ENCODE measurements around the gene SNCAIP. TPM values are rescaled to one million over a fixed set of nuclear protein-coding genes. Genes with fewer than 3 reads are reported as not detected.

Gene SNCAIP
- total and polyA plus RNA-seq, 12 donors, result 1.3 to 6.4 (median 2.7) TPM

GRCh38 chr5:122390154-122390553 lies 78.1 kb downstream of the SNCAIP start:
- Histone ChIP-seq H3K9me3 (replicated peaks in 1 of 3) (no peaks in the 10 kb centered on the region), H3K4me3 (no peak overlapping the region), H3K4me1 (replicated peaks in 1 of 2) (no peaks in the 10 kb centered on the region), H3K27me3 (peaks cover 3% of the 10 kb centered on the region), H3K27ac (no peak overlapping the region), H3K36me3 (replicated peaks in 1 of 2) (no peaks in the 10 kb centered on the region)
- no peak for TF ChIP-seq POLR2A (IDR thresholded peaks at IDR 0.05)
- TF ChIP-seq, protein P1, sequence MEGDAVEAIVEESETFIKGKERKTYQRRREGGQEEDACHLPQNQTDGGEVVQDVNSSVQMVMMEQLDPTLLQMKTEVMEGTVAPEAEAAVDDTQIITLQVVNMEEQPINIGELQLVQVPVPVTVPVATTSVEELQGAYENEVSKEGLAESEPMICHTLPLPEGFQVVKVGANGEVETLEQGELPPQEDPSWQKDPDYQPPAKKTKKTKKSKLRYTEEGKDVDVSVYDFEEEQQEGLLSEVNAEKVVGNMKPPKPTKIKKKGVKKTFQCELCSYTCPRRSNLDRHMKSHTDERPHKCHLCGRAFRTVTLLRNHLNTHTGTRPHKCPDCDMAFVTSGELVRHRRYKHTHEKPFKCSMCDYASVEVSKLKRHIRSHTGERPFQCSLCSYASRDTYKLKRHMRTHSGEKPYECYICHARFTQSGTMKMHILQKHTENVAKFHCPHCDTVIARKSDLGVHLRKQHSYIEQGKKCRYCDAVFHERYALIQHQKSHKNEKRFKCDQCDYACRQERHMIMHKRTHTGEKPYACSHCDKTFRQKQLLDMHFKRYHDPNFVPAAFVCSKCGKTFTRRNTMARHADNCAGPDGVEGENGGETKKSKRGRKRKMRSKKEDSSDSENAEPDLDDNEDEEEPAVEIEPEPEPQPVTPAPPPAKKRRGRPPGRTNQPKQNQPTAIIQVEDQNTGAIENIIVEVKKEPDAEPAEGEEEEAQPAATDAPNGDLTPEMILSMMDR (IDR thresholded peaks at IDR 0.05), result no peak
- intact Hi-C loops (cut with DNase I), result no loop called here
- no peak for DNase-seq
- 81 to 88% (median 85%) methylated on average over 7 of the region's 7 CpGs for WGBS, 4 donors

DNA sequence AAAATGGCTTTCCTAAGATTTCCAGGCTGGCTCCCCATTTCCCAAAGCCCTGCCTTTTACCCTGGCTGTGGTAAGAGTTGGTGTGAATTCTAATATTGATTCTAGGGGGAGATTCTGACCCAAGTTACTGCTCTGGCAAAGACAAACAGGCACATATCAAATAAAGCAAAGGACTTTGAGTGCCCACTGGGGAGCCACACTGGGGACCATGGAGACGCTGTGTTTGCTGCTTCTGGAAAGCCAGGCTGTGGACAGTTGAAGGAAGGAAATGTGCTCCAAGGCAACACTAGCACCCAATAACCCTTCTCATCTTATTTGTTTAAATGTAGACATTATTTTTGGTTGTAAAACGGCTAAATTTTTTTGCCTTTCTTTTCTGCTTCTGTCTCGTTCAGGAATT lies 78.7 kb downstream of the SNCAIP start:
- Histone ChIP-seq H3K4me1 (replicated peaks in 1 of 2) (no peaks in the 10 kb centered on the region), H3K9me3 (replicated peaks in 1 of 3) (no peaks in the 10 kb centered on the region), H3K4me3 (no peak overlapping the region), H3K36me3 (replicated peaks in 1 of 2) (no peaks in the 10 kb centered on the region), H3K27ac (no peak overlapping the region), H3K27me3 (peaks cover 3% of the 10 kb centered on the region)
- intact Hi-C loops (cut with DNase I), result no loop called here
- 85 to 91% (median 89%) methylated on average over 3 of the region's 3 CpGs for WGBS, 4 donors
- no peak for TF ChIP-seq POLR2A (IDR thresholded peaks at IDR 0.05)
- TF ChIP-seq, protein P1 (IDR thresholded peaks at IDR 0.05), result no peak
- no peak for DNase-seq

GRCh38 chr5:122391621-122392020 lies 79.6 kb downstream of the SNCAIP start:
- intact Hi-C loops (cut with DNase I), result no loop called here
- no peak overlapping the region for H3K4me3 ChIP-seq
- no peak for DNase-seq
- TF ChIP-seq POLR2A (IDR thresholded peaks at IDR 0.05), result no peak
- TF ChIP-seq, protein P1 (IDR thresholded peaks at IDR 0.05), result no peak
- H3K27me3 ChIP-seq, result peaks cover 3% of the 10 kb centered on the region
- 79 to 87% (median 83%) methylated on average over 3 of the region's 3 CpGs for WGBS, 4 donors
- H3K27ac ChIP-seq, result no peak overlapping the region
- H3K4me1 ChIP-seq (replicated peaks in 1 of 2), result no peaks in the 10 kb centered on the region
- no peaks in the 10 kb centered on the region for H3K9me3 ChIP-seq (replicated peaks in 1 of 3)
- no peaks in the 10 kb centered on the region for H3K36me3 ChIP-seq (replicated peaks in 1 of 2)

DNA sequence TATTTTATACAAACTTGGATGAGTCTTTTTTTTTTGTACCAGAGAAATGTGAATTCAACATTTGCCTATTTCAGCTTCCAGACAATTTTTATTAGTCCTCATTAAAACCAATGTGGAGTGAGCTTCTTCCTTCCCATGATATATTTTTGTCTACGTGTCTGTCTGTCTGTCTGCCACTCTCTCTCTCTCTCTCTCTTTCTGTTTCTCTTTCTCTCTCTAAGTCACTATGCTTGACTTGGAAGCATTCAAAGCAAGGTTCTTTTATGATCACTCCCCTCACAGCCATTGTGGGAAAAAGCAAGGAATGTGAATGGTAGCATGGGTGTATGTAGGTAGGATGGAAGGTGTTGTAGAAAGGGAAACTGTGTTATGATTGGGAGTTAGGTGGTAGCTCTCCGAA lies 80.2 kb downstream of the SNCAIP start:
- 83 to 92% (median 87%) methylated on average over 2 of the region's 2 CpGs for WGBS, 4 donors
- DNase-seq, result no peak
- TF ChIP-seq, protein P1 (IDR thresholded peaks at IDR 0.05), result no peak
- TF ChIP-seq POLR2A (IDR thresholded peaks at IDR 0.05), result no peak
- H3K9me3 ChIP-seq (replicated peaks in 1 of 3), result no peaks in the 10 kb centered on the region
- no peaks in the 10 kb centered on the region for H3K36me3 ChIP-seq (replicated peaks in 1 of 2)
- H3K27ac ChIP-seq, result no peak overlapping the region
- H3K27me3 ChIP-seq, result peaks cover 3% of the 10 kb centered on the region
- H3K4me3 ChIP-seq, result no peak overlapping the region
- no peaks in the 10 kb centered on the region for H3K4me1 ChIP-seq (replicated peaks in 1 of 2)
- intact Hi-C loops (cut with DNase I), result no loop called here

Data from adrenal gland (tissue), 12 donors.